NCI-H1694 treated with DMSO at 0.1 percent for 48 hours (cell line): ENCODE results near the gene NKAPL.
"Not testable (repeated sequence)": the region's sequence is repeated elsewhere in the genome, so short reads cannot be mapped to it uniquely, and the experiment has no call there.

Experiments
- DNase-seq: peaks from one replicate; lab custom pipeline; 2025; lab: John Stamatoyannopoulos, UW

Gene NKAPL

GRCh38 chr6:28296520-28297060 lies 37.5 kb downstream of the NKAPL start:
- no peak for DNase-seq

GRCh38 chr6:28303570-28303969 lies 44.5 kb downstream of the NKAPL start:
- no peak for DNase-seq

DNA sequence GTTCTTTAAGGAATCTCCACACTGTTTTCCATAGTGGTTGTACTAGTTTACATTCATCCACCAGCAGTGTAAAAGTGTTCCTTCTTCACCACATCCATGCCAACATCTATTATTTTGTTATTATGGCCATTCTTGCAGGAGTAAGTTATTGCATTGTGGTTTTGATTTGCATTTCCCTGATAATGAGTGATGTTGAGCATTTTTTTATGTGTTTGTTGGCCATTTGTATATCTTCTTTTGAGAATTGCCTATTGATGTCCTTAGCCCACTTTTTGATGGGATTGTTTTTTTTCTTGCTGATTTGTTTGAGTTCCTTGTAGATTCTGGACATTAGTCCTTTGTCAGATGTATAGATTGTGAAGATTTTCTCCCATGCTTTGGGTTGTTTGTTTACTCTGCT lies 47.3 kb downstream of the NKAPL start:
- not testable (repeated sequence) for DNase-seq
